Lung microvascular endothelial cell (primary cell): Measurements from ENCODE around the gene CORT. TPM values are rescaled to one million over a fixed set of nuclear protein-coding genes. Genes with fewer than 3 reads are reported as not detected.
"Not testable (repeated sequence)": the region's sequence is repeated elsewhere in the genome, so short reads cannot be mapped to it uniquely, and the experiment has no call there.

Source experiments
- DNase-seq, 2 donors: peaks; one replicate each; pipeline versions ENCODE4 v3.0.0 to v3.0.0-alpha.2; 2010; ENCODE audit warnings: low read depth in 2 of 2
- total RNA-seq: library from RNA; depleted of rRNA; stranded (reverse); fragments of >200 nt; gene quantifications from 2 replicates; pipeline ENCODE4 v1.2.1, GENCODE V29; 2014

CORT gene
- total RNA-seq, 1 donor from 2014 or later, result 0.20 TPM

DNA sequence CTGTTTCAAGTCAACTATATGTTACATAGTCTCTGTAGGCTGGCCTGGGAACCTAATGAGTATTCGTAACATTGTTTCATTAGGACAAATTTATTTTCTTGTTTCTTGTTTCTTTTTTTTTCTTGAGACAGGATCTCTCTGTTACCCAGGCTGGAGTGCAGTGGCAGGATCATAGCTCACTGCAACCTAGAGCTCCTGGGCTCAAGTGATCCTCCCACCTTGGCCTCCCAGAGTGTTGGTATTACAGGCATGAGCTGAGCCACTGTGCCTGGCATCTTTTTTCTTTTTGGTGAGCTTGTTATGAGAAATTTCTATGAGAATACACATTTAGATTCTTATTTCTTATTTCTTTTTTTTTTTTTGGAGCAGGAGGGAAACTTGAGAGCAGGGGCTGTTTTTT lies 12.8 kb upstream of the CORT start:
- DNase-seq, result no peak

DNA sequence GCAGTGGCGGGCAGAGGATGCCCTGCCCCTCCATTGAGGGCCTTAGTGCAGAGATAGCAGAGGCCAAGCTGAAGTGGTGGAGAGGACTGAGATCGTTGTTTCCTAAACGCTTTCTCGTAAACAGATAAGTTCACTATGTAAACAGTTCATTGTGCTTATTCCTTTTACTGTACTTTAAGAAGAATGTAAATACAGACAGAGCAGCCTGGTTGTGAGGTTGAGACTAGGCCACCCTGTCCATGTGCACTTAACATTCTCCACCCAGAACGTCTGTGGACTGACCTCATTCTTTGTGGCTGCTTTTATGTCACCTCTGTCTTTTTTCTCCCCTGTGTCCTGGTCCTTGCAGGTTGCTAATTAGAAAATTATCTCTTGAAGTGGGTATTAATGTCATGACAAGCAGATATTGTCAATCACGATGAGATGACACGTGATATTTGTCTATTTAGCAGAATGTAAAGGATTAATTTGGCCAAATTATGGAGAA lies 11.1 kb upstream of the CORT start:
- DNase-seq, result no peak

DNA sequence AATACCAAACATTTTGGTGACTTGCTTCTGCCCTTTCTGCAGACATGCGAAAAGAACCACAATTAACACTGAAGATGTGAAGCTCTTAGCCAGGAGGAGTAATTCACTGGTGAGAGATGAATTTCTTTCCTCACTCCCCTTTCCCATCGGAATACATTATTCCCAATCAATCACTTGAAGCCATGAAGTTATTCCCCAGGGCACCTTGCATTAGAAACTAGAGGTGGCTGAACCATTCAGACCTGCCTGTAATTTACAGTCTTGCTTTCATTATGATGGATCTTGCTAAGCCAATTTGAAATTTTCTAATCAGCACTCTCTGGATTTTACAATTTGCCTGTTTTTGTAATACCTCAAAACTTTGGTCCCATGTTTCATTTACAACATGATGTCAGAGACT lies 9.5 kb upstream of the CORT start:
- no peak for DNase-seq

DNA sequence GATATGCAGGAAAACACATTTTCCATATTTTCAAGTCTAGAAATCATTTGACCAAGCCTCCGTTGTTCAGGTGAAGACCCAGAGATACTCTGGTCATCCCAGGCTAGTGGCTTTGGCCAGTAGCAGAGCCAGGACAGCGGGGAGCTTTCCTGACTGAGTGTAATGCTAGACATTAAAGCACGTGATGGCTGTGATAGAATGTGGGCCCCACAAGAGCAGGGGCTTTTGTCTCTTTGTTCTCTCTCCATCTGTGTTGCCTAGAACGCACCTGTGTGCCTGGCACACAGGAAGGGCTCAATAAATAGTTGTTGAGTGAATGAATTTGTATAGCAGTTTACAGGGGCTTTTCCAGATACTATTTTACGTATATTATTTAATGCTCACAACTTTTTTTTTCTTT lies 9.0 kb upstream of the CORT start:
- no peak for DNase-seq

DNA sequence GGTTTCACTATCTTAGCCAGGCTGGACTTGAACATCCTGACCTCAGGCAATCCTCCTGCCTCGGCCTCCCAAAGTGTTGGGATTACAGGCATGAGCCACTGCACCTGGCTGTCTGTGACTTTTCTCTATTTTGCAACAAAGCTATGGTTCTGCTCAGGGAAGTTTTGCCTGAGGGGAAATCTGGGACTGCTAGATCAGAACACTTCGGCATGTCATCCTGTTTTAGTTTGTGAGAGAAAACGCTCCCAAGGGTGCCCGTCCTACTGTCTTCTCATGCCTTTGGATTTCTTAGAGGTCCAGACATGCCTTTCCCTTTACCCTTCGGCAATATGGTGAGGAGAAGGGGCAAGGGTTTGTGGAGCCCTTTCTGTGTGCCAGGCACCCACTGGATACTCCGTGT lies 5.6 kb upstream of the CORT start:
- DNase-seq, result no peak

DNA sequence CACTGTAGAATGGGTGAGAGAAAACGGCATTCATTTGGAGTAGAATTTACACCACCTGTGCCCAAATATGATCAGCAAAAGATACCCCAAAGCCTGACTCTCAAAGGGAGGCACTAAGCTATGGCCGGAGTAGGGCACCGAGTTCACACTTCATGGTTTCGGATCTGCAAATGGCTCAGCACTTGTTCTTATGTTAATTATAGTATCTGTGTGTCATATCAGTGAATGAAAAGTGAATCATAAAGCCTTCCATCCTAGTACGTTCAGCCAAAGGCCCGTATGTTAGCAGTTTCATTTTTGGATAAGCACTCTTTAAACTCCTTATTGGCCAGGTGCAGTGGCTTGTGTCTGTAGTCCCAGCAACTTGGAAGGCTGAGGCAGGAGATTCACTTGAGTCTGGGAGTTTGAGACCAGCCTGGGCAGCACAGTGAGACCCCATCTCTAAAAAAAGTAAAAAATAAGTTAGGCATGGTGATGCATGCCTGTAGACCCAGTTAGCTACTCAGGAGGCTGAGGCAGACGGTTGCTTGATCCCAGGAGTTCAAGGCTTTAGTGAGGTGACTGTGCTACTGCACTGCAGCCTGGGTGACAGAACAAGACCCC lies 4.9 kb upstream of the CORT start:
- peak in 1 of 2 donors; percentile 24 for DNase-seq

DNA sequence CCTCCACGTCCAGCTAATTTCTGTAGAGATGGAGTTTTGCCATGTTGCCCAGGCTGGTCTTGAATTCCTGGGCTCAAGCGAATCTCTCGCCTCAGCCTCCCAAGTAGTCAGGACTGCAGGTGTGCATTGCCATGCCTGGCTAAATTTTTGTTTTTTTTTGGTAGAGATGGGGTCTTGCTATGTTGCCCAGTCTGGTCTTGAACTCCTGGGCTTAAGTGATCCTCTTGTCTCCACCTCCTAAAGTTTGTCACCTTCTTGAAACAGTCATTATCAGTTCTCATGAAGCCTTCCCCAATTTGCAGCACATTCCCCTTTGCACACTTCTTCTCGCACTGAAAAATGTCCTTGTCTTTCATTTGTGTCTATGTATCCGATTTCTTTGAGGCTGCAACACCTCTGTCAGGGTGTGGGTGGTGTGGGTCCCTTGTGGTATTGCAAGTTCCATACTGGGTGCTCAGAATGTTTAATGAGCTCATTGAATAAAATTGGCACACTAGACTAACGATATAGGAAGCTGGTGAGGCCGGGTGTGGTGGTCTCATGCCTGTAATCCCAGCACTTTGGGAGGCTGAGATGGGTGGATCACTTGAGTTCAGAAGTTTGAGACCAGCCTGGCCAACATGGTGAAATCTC lies 2.9 kb upstream of the CORT start:
- DNase-seq, result no peak

DNA sequence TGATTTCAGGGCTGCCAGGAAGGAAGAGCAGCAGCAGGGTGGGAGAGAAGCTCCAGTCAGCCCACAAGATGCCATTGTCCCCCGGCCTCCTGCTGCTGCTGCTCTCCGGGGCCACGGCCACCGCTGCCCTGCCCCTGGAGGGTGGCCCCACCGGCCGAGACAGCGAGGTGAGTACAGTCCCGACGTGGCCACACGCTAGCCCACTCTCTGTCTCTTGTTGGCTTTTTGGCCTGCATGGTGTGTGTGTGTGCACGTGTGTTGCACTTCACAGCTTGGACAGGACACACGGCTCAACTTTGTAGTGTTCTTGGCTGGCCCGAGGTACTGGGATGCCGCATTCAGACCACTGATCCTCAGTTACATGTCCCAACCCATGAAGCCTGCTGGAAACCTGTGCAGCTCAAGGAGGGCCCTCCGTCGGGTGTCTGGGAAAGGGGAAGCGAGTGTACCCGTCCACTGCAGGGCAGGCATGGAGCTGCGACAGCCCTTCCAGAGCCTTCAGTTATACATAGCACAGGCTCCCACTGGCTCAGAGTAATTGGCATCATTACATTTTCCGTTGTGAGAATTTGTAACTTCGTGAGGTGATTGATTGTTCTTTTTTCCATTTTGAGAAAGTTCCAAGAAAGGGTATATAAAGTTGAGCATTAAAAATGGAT lies 454 bp downstream of the CORT start:
- no peak for DNase-seq

DNA sequence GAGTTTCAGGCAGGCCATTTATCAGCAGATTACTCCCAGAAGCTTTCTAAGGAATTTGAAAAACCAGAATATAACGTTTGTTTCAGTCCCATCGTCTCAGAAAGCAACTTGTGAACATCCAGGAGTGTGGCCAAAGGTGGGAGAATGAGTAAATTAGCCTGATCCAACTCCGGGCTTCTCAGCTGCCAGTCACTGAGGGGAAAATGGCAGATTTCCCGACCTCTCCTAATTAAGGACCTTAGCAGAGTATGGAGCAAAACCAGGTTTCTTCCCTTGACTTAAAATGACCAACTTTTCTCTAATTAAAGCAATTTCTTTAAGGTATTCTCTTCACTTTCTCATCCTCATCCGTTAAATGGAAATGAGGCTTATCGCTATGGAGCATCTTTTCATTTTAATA lies 1.0 kb downstream of the CORT start:
- DNase-seq, result no peak

DNA sequence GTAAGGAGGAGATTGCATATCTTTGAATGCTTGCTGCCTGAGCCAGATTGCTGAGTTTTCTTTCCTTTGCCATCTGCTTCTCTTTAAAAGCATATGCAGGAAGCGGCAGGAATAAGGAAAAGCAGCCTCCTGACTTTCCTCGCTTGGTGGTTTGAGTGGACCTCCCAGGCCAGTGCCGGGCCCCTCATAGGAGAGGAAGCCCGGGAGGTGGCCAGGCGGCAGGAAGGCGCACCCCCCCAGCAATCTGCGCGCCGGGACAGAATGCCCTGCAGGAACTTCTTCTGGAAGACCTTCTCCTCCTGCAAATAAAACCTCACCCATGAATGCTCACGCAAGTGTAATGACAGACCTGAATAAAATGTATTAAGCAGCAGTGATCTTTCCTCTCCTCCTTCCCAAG lies 1.5 kb downstream of the CORT start:
- DNase-seq, result peak in 1 of 2 donors; percentile 20

DNA sequence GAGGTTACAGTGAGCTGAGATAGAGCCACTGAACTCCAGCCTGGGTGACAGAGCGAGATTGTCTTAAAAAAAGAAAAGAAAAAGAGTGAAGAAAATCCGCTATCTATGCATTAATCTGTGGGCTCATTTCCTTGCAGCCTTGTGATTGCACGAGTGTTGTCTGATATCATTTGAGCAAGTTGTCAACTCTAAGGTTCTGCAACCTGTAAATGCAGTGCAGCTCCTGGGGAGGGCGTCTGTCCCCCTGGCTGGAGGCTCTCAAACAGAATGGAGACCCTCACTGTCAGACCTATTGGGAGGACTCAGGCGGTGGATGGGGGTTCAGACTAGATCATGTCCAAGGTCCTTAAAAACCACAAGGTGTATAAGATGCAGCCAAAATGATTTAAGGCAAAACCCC lies 6.2 kb downstream of the CORT start:
- no peak for DNase-seq

DNA sequence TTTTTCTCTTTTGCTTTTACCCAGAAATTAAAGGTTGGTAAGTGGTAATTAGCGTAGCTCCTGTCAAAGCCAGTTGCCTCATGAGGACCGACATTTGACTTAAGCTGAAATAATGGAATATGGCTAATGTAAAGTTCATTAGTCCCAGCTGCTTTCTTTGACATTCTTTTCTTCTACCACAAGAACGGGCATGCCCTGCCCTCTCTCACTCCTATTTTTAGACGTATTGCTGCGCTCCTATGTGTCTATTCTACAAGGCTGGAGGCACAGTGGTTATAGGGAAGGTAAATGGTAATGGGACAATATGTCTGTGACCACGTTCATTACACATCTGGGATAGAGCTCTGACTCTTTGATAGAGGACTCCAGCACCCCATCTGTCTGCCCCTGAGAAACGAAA lies 6.8 kb downstream of the CORT start:
- DNase-seq, result no peak

DNA sequence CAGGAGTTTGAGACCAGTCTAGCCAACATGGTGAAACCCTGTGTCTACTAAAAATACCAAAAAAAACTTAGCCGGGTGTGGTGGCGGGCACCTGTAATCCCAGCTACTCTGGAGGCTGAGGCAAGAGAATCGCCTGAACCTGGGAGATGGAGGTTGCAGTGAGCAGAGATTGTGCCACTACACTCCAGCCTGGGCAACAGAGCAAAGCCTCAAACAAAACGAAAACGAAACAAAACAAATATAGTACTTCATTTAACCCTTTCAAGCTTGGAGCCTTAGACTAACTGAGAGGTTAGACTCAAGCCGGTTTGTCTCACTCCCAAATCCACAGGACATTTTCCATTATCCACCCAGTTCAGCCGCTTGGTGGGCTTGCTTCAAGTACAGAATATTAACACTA lies 7.6 kb downstream of the CORT start:
- peak in 1 of 2 donors; percentile 23 for DNase-seq

DNA sequence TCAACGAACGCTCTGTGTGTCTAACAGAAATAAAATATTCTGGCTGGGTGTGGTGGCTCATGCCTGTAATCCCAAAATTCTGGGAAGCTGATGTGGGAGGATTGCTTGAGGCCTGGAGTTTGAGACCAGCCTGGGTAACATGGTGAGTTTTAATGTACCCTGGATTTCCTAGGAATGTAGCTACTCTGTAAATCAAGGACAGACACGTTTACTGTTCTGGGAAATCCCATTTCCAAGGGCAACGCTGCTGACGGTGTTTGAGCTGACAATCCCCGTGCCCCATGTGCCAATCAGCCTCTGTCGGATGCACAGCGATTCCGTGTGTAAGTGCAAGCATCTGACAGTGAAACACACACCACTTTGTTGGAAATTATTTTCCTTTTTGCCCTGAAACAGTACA lies 8.0 kb downstream of the CORT start:
- DNase-seq, result peak; percentile 38 to 64

DNA sequence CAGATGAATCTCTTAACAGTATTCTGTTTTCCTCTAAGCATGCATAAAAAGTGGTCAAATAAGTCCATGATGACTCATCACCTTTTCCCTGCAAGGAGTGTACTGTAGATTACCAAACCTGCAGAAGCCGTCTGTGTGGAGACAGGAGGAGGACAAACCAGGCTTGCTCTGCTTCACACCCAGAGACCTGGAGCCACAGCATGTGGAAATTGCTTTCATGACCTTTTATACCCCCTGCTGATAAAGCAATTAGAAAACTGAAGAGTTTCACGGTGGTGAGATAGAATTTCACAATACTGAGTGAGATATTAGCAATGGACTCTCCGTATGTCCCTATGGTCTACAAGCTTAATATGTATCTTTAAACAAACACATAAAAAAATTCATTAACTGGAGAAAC lies 9.4 kb downstream of the CORT start:
- DNase-seq, result peak in 1 of 2 donors; percentile 64

DNA sequence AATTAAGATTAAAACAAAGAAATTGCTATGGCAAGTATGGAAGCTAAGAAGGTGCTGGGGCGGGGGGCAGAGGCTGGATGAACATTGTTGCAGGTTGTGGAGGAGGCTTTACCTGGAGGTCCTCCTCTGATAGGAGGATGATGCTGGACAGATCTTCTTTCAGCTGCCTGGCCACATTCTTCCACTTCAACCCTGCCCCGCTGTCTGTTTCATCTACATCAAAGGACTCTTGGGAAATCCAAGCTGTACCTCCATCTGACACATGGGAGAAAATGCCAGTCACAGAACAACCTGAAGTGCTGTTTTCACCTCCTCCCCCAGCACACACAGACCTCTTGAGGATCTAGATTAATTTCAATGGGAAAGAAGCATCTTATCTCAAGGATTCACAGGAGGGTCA lies 17.2 kb downstream of the CORT start:
- DNase-seq, result no peak

DNA sequence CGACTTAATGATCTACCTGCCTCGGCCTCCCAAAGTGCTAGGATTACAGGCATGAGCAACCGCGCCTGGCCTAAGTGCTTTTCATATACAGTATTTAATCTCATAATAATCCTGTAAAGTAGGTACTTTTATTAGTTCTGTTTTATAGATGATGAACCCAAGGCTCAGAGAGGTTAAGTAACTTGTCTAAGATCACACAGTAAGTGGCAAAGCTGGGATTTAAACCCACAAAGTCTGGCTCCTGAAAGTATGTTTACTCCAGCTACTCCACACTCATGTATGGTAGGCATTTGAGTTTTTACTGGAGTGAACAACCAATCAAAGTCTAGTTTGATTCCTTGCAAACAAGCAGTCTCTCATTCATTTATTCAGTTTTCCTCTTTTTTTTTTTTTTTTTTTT lies 20.2 kb downstream of the CORT start:
- DNase-seq, result no peak

DNA sequence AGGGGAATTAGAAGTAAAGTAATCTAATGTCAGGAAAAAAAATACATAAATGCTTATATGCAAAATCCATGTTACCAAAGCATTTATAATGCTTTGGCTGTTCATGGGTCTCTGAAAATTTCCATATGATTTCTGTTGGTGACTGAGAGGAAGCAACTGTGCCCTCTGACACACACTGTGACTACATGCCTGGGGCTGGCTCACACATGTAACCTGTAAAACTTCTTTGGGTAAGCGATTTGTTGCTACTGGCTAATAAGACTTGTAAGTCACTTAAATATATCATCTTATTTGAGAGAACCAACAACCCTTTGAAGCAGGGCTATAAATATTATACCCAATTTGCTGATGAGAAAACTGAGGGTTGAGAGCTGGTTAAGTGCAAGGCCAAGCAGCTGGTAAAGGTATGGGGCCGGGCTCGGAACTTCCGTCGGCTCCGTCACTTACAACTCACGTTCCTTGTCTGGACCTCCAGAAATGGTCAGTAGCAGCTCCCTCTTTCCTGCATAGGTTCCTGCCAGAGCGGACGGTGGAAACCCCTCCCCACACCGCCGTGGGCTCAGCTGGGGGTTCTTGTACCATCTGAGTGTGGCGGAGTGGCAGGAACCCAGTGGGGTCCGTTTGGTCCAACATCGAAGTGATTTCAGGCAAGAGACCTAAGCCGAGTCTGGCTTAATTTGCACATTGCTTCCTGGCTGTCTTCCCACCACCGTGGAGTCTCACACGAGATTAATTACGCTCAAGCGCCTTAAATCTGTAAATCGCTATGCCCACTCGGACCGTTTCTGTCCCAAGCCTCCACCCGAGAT lies 21.8 kb downstream of the CORT start:
- peak; percentile 37 to 48 for DNase-seq

DNA sequence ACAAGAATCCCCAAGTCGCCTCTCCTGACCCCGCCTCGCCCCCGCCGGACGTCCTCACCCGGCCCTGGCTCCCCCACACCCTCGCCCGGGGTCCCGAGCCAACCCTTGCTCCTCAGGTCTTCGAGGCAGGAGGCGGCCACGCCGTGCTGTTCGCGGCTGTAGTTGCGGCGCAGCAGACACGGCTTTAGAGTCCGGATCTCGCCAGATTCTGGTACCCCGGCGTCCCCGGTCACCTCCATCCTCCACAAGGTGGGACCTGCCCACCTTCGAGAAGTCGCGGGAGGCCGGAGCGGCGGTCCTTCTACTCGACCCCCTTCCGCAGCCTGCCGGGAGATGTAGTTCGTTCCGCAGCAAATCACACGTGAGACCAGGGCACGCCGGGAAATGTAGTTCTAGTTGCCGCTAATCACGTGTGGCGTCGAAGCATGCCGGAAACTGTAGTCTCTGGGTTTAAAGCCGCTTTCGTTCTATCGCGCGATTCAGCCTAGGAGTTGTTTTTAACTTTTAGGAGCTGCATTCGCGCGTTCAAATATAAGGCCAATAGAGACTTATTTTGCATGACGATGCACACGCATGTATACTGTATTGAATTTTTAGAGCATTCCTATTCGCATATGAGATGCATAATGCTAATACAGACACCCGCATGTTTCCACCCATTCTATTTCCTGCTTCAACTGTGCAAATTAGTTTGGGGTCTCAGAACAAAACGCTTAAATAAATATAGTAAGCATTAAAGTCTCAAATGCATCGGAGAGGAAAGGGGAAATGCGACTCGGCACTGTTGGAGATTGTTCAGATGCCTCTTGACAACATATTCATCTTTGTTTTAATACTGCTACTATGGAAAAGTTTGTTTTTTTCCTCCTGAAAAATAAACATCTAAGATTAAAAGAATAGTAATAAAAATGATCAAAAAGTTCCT lies 22.7 kb downstream of the CORT start, which contains the start of gene DFFA:
Gene DFFA (minus strand): TSS at position 310 of the 925 bp plus-strand sequence. CDS start 71 bp downstream, at position 239.
- DNase-seq, result peak; percentile 96

DNA sequence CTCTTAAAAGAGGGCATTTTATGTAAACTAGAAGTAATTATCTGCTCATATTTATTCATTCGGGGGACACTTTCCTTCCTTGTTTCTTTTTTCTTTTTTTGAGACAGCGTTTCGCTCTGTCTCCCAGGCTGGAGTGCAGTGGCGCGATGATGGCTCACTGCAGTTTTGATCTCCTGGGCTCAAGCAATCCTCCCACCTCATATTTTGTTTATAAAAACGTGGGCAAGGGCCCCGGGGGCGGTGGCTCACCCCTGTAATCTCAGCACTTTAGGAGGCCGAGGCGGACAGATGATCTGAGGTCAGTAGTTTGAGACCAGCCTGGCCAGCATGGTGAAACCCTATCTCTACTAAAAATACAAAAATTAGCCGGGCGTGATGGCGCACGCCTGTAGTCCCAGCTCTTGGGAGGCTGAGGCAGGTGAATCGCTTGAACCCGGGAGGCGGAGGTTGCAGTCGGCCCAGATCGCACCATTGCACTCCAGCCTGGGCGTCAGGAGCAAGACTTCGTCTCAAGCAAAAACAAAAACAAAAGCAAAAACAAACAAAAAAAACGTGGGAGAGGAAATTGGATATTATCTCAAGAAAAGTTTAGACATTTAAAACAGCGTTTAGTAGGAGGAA lies 23.4 kb downstream of the CORT start:
- no peak for DNase-seq

DNA sequence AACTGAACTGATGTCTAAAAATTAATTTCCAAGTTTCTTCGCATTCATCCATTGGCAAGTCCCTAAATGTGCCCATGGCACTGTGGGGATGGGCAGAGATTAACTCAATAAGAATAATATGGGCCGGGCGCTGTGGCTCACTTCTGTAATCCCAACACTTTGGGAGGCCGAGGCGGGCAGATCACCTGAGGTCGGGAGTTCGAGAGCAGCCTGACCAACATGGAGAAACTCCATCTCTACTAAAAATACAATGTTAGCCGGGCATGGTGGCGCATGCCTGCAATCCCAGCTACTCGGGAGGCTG lies 24.4 kb downstream of the CORT start:
- not testable (repeated sequence) for DNase-seq
